ENCODE data around the gene METTL3.
"Not testable (repeated sequence)": the region's sequence is repeated elsewhere in the genome, so short reads cannot be mapped to it uniquely, and the experiment has no call there.

The METTL3 gene

GRCh38 chr14:21510735-21511657, at the start of gene METTL3:
Gene METTL3, minus strand, starts transcription at chr14:21511340. Its CDS starts 117 bp downstream, at chr14:21511223.
- no peak for TF ChIP-seq CTCF (conservative IDR thresholded peaks at IDR 0.05; ENCODE audit: low read length)
- DNase-seq (ENCODE audit: low read depth), result peak; percentile 99
- H3K4me3 ChIP-seq (ENCODE audit: low read length), result peak within 1 kb of the TSS; percentile 98

GRCh38 chr14:21558703-21559170, 47.6 kb upstream of the METTL3 start:
- TF ChIP-seq CTCF (conservative IDR thresholded peaks at IDR 0.05; ENCODE audit: low read length), result no peak
- no peak overlapping the region for H3K4me3 ChIP-seq (ENCODE audit: low read length)
- DNase-seq (ENCODE audit: low read depth), result no peak

- peak; percentile 85 for DNase-seq (ENCODE audit: low read depth)
- peak overlapping the region; percentile 48 for H3K4me3 ChIP-seq (ENCODE audit: low read length)
- TF ChIP-seq CTCF (conservative IDR thresholded peaks at IDR 0.05; ENCODE audit: low read length), result peak; percentile 67
These were observed 46.2 kb upstream of the METTL3 start for GRCh38 chr14:21557084-21557901.

- no peak for DNase-seq (ENCODE audit: low read depth)
- no peak for TF ChIP-seq CTCF (conservative IDR thresholded peaks at IDR 0.05; ENCODE audit: low read length)
- H3K4me3 ChIP-seq (ENCODE audit: low read length), result no peak overlapping the region
These were observed 45.4 kb upstream of the METTL3 start for GRCh38 chr14:21556378-21557083.

- TF ChIP-seq CTCF (conservative IDR thresholded peaks at IDR 0.05; ENCODE audit: low read length), result no peak
- no peak overlapping the region for H3K4me3 ChIP-seq (ENCODE audit: low read length)
- no peak for DNase-seq (ENCODE audit: low read depth)
These were observed 42.1 kb upstream of the METTL3 start for GRCh38 chr14:21553266-21553665.

GRCh38 chr14:21544588-21544987, 33.4 kb upstream of the METTL3 start:
- not testable (repeated sequence) for H3K4me3 ChIP-seq (ENCODE audit: low read length); DNase-seq (ENCODE audit: low read depth)

- no peak for DNase-seq (ENCODE audit: low read depth)
- H3K4me3 ChIP-seq (ENCODE audit: low read length), result no peak overlapping the region
- TF ChIP-seq CTCF (conservative IDR thresholded peaks at IDR 0.05; ENCODE audit: low read length), result no peak
These were observed 32.8 kb upstream of the METTL3 start for GRCh38 chr14:21543963-21544362.
